ENCODE results near the gene PSIP1.
A peak's percentile ranks its signal among the peaks of the same experiment; 100 is the strongest.

The PSIP1 gene

DNA sequence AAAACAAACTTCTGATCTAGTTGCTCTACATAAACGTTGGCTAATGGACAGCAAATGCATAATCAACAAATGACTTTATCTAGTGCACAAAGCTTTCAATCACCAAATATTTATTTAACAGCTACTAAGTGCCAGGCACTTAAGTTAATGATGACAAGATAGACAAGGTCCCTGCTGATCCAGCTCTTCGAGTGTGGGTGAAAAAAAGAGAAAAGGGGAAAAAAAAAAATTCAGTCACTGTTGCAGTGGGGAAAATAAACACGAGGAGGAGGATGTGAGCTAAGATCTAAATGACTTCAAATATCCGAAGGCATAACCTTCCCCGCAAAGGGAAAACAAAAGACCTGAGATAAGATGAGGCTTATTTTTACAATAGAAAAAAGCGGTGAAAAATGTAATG lies 9.6 kb downstream of the PSIP1 start:
- peaks cover 4% of the 10 kb centered on the region for H3K36me3 ChIP-seq (ENCODE audit: control insufficient read depth, insufficient read depth, low read length)

DNA sequence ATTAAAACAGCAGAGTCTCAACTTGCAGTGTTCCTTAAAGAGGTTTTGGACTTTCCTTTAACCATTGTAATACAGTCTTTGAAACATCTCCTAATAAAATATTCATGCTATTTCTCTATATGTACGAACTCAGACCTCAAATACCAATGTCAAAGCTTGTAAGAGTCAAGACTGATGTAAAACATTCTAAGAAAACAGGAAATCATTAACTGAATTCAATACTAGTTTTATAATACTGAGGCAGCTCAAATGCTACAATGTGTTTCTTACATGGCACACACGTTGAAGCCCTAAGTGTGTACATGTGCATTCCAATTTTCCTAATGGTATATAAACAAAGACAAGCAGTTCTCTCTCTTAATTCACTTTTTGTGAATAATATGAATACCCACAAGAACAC lies 11.6 kb downstream of the PSIP1 start:
- no peak overlapping the region for H4K5ac ChIP-seq (ENCODE audit: low read length)
- H3K27ac ChIP-seq (ENCODE audit: low read depth, low read length), result no peak overlapping the region
- no peak overlapping the region for H3K4ac ChIP-seq (ENCODE audit: low read depth, low read length)
- H3K79me1 ChIP-seq (ENCODE audit: low read length), result peaks cover 2% of the 10 kb centered on the region
- no peaks in the 10 kb centered on the region for H3K27me3 ChIP-seq (ENCODE audit: insufficient read depth, low read length, poor library complexity)
- no peak overlapping the region for H3K56ac ChIP-seq (ENCODE audit: low read length)
- no peak overlapping the region for H4K8ac ChIP-seq (ENCODE audit: low read depth, low read length)
- no peak overlapping the region for H2BK5ac ChIP-seq (ENCODE audit: low read length)
- no peak overlapping the region for H3K4me3 ChIP-seq (ENCODE audit: low read length)
- DNase-seq, result no peak
- H3K23ac ChIP-seq (ENCODE audit: low read length), result no peak overlapping the region
- no peak overlapping the region for H3K4me2 ChIP-seq (ENCODE audit: low read length)
- H3K79me2 ChIP-seq (ENCODE audit: control insufficient read depth, insufficient read depth, low read length), result peaks cover 30% of the 10 kb centered on the region
- H2AK5ac ChIP-seq (ENCODE audit: low read length), result no peak overlapping the region
- H2BK120ac ChIP-seq (ENCODE audit: low read depth, low read length), result no peak overlapping the region
- no peak overlapping the region for H2BK15ac ChIP-seq (replicated peaks; ENCODE audit: low read depth)
- H3K9ac ChIP-seq (ENCODE audit: low read length), result no peak overlapping the region
- no peaks in the 10 kb centered on the region for H3K36me3 ChIP-seq (ENCODE audit: control insufficient read depth, insufficient read depth, low read length)
- WGBS (ENCODE audit: extremely low coverage, insufficient coverage, low lambda C conversion rate), result no CpG with 5 or more reads among the region's 2 CpGs
- H3K18ac ChIP-seq (ENCODE audit: low read length), result no peak overlapping the region
- H3K4me1 ChIP-seq (ENCODE audit: control insufficient read depth, low read depth, low read length), result no peaks in the 10 kb centered on the region

More for the DNA sequence above, 9.6 kb downstream of the PSIP1 start:
- H3K18ac ChIP-seq (ENCODE audit: low read length), result no peak overlapping the region
- peaks cover 4% of the 10 kb centered on the region for H3K79me1 ChIP-seq (ENCODE audit: low read length)
- H3K4me1 ChIP-seq (ENCODE audit: control insufficient read depth, low read depth, low read length), result no peaks in the 10 kb centered on the region
- H3K4ac ChIP-seq (ENCODE audit: low read depth, low read length), result no peak overlapping the region
- no peak overlapping the region for H4K5ac ChIP-seq (ENCODE audit: low read length)
- WGBS (ENCODE audit: extremely low coverage, insufficient coverage, low lambda C conversion rate), result 100% methylated on average over 1 of the region's 6 CpGs
- no peak overlapping the region for H2AK5ac ChIP-seq (ENCODE audit: low read length)
- H3K4me2 ChIP-seq (ENCODE audit: low read length), result no peak overlapping the region
- no peak overlapping the region for H3K9ac ChIP-seq (ENCODE audit: low read length)
- H3K27ac ChIP-seq (ENCODE audit: low read depth, low read length), result no peak overlapping the region
- no peak overlapping the region for H3K23ac ChIP-seq (ENCODE audit: low read length)
- DNase-seq, result no peak
- peaks cover 34% of the 10 kb centered on the region for H3K79me2 ChIP-seq (ENCODE audit: control insufficient read depth, insufficient read depth, low read length)
- H3K4me3 ChIP-seq (ENCODE audit: low read length), result no peak overlapping the region
- no peak overlapping the region for H2BK120ac ChIP-seq (ENCODE audit: low read depth, low read length)
- H2BK5ac ChIP-seq (ENCODE audit: low read length), result no peak overlapping the region
- H4K8ac ChIP-seq (ENCODE audit: low read depth, low read length), result no peak overlapping the region
- no peaks in the 10 kb centered on the region for H3K27me3 ChIP-seq (ENCODE audit: insufficient read depth, low read length, poor library complexity)
- no peak overlapping the region for H2BK15ac ChIP-seq (replicated peaks; ENCODE audit: low read depth)
- no peak overlapping the region for H3K56ac ChIP-seq (ENCODE audit: low read length)

DNA sequence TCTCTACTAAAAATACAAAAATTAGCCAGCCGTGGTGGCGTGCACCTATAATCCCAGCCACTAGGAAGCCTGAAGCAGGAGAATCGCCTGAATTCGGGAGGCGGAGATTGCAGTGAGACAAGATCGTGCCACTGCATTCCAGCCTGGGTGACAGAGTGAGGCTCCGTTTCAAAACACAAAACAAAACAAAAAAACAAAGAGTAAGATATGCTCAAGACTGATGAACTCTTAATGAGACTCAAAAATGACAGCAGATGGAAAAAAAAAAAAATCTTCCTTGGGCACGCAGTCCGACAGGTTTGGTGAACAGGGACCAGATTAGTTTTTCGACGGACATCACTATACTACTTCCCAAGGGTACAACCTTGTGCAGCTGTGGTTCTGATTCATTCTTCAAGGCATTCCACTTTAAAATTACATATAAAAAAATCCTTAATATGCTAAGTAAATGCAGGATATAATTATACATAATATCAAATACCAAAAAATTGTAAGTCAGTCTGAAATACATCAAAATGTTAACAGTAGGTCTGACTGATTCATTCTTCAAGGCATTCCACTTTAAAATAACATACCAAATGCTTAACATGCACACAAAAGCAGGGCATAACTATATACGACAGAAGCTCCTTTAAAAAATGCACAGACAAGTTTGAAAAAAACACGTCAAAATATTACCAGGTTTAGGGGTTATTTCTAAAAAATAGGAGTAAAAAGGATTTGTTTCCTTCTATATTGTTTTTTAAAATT lies 12.3 kb downstream of the PSIP1 start:
- Histone ChIP-seq H3K9ac (ENCODE audit: low read length) (no peak overlapping the region), H3K79me2 (ENCODE audit: control insufficient read depth, insufficient read depth, low read length) (peaks cover 30% of the 10 kb centered on the region), H3K4me2 (ENCODE audit: low read length) (no peak overlapping the region), H3K27ac (ENCODE audit: low read depth, low read length) (no peak overlapping the region), H2BK120ac (ENCODE audit: low read depth, low read length) (no peak overlapping the region), H3K4me1 (ENCODE audit: control insufficient read depth, low read depth, low read length) (no peaks in the 10 kb centered on the region), H2BK5ac (ENCODE audit: low read length) (no peak overlapping the region), H3K23ac (ENCODE audit: low read length) (no peak overlapping the region), H3K4me3 (ENCODE audit: low read length) (no peak overlapping the region), H4K8ac (ENCODE audit: low read depth, low read length) (no peak overlapping the region), H3K79me1 (ENCODE audit: low read length) (peaks cover 5% of the 10 kb centered on the region), H3K18ac (ENCODE audit: low read length) (no peak overlapping the region), H4K5ac (ENCODE audit: low read length) (no peak overlapping the region), H2BK15ac (replicated peaks; ENCODE audit: low read depth) (no peak overlapping the region), H3K56ac (ENCODE audit: low read length) (no peak overlapping the region), H3K27me3 (ENCODE audit: insufficient read depth, low read length, poor library complexity) (no peaks in the 10 kb centered on the region), H3K36me3 (ENCODE audit: control insufficient read depth, insufficient read depth, low read length) (no peaks in the 10 kb centered on the region), H3K4ac (ENCODE audit: low read depth, low read length) (no peak overlapping the region), H2AK5ac (ENCODE audit: low read length) (no peak overlapping the region)
- no peak for DNase-seq
- WGBS (ENCODE audit: extremely low coverage, insufficient coverage, low lambda C conversion rate), result no CpG with 5 or more reads among the region's 13 CpGs

DNA sequence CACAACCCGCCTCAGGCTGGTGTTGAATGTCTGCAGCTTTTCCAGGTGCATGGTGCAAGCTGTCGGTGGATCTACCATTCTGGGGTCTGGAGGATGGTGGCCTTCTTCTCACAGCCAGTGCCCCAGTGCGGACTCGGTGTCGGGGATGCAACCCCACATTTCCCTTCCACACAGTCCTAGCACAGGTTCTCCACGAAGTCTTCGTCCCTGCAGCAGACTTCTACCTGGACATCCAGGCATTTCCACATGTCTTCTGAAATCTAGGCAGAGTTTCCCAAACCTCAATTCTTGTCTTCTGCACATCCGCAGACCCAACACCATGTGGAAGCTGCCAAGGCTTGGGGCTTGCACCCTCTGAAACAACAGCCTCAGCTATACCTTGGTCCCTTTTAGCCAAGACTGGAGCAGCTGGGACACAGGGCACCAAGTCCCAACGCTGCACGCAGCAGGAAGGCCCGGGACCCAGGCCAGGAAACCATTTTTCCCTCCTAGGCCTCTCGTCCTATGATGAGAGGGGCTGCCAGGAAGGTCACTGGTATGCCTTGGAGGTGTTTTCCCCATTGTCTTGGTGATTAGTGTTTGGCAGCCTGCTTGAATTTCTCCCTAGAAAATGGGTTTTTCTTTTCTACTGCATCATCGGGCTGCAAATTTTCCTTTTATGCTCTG lies 18.2 kb downstream of the PSIP1 start:
- no peaks in the 10 kb centered on the region for H3K27me3 ChIP-seq (ENCODE audit: insufficient read depth, low read length, poor library complexity)
- no CpG with 5 or more reads among the region's 13 CpGs for WGBS (ENCODE audit: extremely low coverage, insufficient coverage, low lambda C conversion rate)
- H3K27ac ChIP-seq (ENCODE audit: low read depth, low read length), result no peak overlapping the region
- H3K79me1 ChIP-seq (ENCODE audit: low read length), result peaks cover 6% of the 10 kb centered on the region
- H3K4ac ChIP-seq (ENCODE audit: low read depth, low read length), result no peak overlapping the region
- peaks cover 20% of the 10 kb centered on the region for H3K79me2 ChIP-seq (ENCODE audit: control insufficient read depth, insufficient read depth, low read length)
- H2BK5ac ChIP-seq (ENCODE audit: low read length), result no peak overlapping the region
- H3K36me3 ChIP-seq (ENCODE audit: control insufficient read depth, insufficient read depth, low read length), result no peaks in the 10 kb centered on the region
- no peak overlapping the region for H2AK5ac ChIP-seq (ENCODE audit: low read length)
- no peak overlapping the region for H3K18ac ChIP-seq (ENCODE audit: low read length)
- no peak overlapping the region for H4K8ac ChIP-seq (ENCODE audit: low read depth, low read length)
- no peak overlapping the region for H4K5ac ChIP-seq (ENCODE audit: low read length)
- no peak overlapping the region for H3K4me2 ChIP-seq (ENCODE audit: low read length)
- H3K23ac ChIP-seq (ENCODE audit: low read length), result no peak overlapping the region
- no peak overlapping the region for H3K9ac ChIP-seq (ENCODE audit: low read length)
- H2BK120ac ChIP-seq (ENCODE audit: low read depth, low read length), result no peak overlapping the region
- peak; percentile 13 for DNase-seq
- no peak overlapping the region for H3K4me3 ChIP-seq (ENCODE audit: low read length)
- no peaks in the 10 kb centered on the region for H3K4me1 ChIP-seq (ENCODE audit: control insufficient read depth, low read depth, low read length)
- H3K56ac ChIP-seq (ENCODE audit: low read length), result no peak overlapping the region
- H2BK15ac ChIP-seq (replicated peaks; ENCODE audit: low read depth), result no peak overlapping the region

DNA sequence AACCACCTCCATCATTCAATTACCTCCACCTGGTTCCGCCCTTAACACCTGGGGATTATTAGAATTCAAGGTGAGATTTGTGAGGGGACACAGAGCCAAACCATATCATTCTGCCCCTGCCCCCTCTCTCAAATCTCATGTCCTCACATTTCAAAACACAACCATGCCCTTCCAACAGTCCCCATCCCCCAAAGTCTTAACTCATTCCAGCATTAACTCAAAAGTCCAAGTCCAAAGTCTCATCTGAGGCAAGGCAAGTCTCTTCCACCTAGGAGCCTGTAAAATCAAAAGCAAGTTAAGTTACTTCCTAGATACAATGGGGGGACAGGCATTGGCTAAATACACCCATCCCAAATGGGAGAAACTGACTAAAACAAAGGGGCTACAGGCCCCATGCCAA lies 18.8 kb downstream of the PSIP1 start:
- peaks cover 20% of the 10 kb centered on the region for H3K79me2 ChIP-seq (ENCODE audit: control insufficient read depth, insufficient read depth, low read length)

More for the DNA sequence above, 18.8 kb downstream of the PSIP1 start:
- H2BK5ac ChIP-seq (ENCODE audit: low read length), result no peak overlapping the region
- no peak overlapping the region for H2BK15ac ChIP-seq (replicated peaks; ENCODE audit: low read depth)
- DNase-seq, result no peak
- no CpG with 5 or more reads among the region's 1 CpG for WGBS (ENCODE audit: extremely low coverage, insufficient coverage, low lambda C conversion rate)
- H3K56ac ChIP-seq (ENCODE audit: low read length), result no peak overlapping the region
- H3K4me1 ChIP-seq (ENCODE audit: control insufficient read depth, low read depth, low read length), result no peaks in the 10 kb centered on the region
- no peak overlapping the region for H3K4ac ChIP-seq (ENCODE audit: low read depth, low read length)
- no peaks in the 10 kb centered on the region for H3K27me3 ChIP-seq (ENCODE audit: insufficient read depth, low read length, poor library complexity)
- no peak overlapping the region for H2BK120ac ChIP-seq (ENCODE audit: low read depth, low read length)
- H3K23ac ChIP-seq (ENCODE audit: low read length), result no peak overlapping the region
- H3K27ac ChIP-seq (ENCODE audit: low read depth, low read length), result no peak overlapping the region
- H3K79me1 ChIP-seq (ENCODE audit: low read length), result peaks cover 6% of the 10 kb centered on the region
- no peak overlapping the region for H3K4me3 ChIP-seq (ENCODE audit: low read length)
- no peak overlapping the region for H4K5ac ChIP-seq (ENCODE audit: low read length)
- H3K9ac ChIP-seq (ENCODE audit: low read length), result no peak overlapping the region
- H2AK5ac ChIP-seq (ENCODE audit: low read length), result no peak overlapping the region
- H3K4me2 ChIP-seq (ENCODE audit: low read length), result no peak overlapping the region
- no peak overlapping the region for H3K18ac ChIP-seq (ENCODE audit: low read length)
- H3K36me3 ChIP-seq (ENCODE audit: control insufficient read depth, insufficient read depth, low read length), result no peaks in the 10 kb centered on the region
- H4K8ac ChIP-seq (ENCODE audit: low read depth, low read length), result no peak overlapping the region

Data from mesendoderm (in vitro differentiated cells).